ENCODE data around the gene TSPEAR. TPM values are rescaled to one million over a fixed set of nuclear protein-coding genes. Genes with fewer than 3 reads are reported as not detected.

The TSPEAR gene
- total RNA-seq, 2 donors from 2014 or later, result not detected

DNA sequence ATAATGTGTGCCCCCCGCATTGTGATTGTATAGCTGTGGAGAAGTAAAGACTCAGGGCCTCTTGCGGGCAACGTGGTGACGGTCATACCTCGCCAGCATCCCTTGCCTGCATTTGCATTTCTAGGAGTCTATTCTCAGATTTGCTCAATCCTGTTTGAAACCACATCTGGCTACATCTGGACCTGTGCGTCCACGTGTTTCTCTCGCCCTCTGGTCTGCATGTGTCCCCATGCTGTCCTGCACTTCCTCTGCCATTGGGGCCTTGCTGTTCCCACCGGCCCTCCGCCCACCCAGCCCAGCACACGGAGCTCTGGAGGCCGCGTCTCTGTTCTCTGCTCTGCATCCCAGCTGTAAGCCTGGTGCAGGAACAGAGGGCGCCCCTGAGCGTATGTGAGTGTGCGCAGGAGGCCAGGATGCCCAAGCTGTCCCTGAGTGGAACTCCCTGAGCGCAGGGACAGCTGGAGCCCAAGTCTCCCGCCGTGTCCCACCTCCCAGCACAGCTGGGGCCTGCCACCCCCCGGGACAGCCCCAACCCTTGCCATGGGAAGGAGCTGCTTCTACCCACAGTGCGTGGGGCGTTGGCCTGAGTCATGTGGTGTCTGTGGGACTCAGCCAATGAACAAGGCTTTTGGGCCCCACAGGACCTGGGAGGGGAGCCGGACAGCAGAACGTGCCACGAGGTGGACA is 161.7 kb downstream of the TSPEAR start:
- H3K36me3 ChIP-seq, result no peaks in the 10 kb centered on the region
- no peaks in the 10 kb centered on the region for H3K27me3 ChIP-seq (replicated peaks; ENCODE audit: insufficient read depth)
- no peaks in the 10 kb centered on the region for H3K9me3 ChIP-seq
- DNase-seq (ENCODE audit: low spot score), result no peak
- no peaks in the 10 kb centered on the region for H3K4me1 ChIP-seq (ENCODE audit: control insufficient read depth in 1 of 2, low read depth in 2 of 2)
- H3K27ac ChIP-seq, result no peak overlapping the region
- H3K4me3 ChIP-seq, result no peak overlapping the region
- TF ChIP-seq, protein P1, sequence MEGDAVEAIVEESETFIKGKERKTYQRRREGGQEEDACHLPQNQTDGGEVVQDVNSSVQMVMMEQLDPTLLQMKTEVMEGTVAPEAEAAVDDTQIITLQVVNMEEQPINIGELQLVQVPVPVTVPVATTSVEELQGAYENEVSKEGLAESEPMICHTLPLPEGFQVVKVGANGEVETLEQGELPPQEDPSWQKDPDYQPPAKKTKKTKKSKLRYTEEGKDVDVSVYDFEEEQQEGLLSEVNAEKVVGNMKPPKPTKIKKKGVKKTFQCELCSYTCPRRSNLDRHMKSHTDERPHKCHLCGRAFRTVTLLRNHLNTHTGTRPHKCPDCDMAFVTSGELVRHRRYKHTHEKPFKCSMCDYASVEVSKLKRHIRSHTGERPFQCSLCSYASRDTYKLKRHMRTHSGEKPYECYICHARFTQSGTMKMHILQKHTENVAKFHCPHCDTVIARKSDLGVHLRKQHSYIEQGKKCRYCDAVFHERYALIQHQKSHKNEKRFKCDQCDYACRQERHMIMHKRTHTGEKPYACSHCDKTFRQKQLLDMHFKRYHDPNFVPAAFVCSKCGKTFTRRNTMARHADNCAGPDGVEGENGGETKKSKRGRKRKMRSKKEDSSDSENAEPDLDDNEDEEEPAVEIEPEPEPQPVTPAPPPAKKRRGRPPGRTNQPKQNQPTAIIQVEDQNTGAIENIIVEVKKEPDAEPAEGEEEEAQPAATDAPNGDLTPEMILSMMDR (IDR thresholded peaks at IDR 0.05), result no peak
- ATAC-seq (ENCODE audit: insufficient number of reproducible peaks, low FRiP score, low read depth), result no peak

DNA sequence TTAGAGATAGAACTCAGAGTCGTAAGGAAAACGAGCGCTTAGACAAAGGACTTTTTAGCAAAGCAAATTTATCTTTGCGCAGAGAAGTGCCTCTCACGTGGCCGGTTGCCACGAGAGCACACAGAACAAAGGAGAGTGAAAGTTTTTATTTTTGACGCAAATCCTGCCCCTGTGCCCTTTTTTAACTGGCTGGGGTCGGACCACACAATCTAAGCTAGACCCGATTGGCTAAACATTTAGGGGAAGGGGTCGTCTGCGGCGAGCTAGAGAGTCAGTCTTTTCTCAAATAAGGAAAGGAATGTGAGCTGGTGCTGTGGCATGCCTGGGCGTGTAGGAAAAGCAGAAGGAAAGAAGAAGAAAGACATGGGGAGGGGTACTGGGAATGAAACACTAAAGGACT is 162.4 kb downstream of the TSPEAR start:
- TF ChIP-seq, protein P1 (IDR thresholded peaks at IDR 0.05), result no peak
- DNase-seq (ENCODE audit: low spot score), result no peak
- H3K36me3 ChIP-seq, result no peaks in the 10 kb centered on the region
- H3K27me3 ChIP-seq (replicated peaks; ENCODE audit: insufficient read depth), result no peaks in the 10 kb centered on the region
- H3K4me1 ChIP-seq (ENCODE audit: control insufficient read depth in 1 of 2, low read depth in 2 of 2), result no peaks in the 10 kb centered on the region
- H3K9me3 ChIP-seq, result no peaks in the 10 kb centered on the region
- ATAC-seq (ENCODE audit: insufficient number of reproducible peaks, low FRiP score, low read depth), result no peak
- no peak overlapping the region for H3K27ac ChIP-seq
- H3K4me3 ChIP-seq, result no peak overlapping the region

DNA sequence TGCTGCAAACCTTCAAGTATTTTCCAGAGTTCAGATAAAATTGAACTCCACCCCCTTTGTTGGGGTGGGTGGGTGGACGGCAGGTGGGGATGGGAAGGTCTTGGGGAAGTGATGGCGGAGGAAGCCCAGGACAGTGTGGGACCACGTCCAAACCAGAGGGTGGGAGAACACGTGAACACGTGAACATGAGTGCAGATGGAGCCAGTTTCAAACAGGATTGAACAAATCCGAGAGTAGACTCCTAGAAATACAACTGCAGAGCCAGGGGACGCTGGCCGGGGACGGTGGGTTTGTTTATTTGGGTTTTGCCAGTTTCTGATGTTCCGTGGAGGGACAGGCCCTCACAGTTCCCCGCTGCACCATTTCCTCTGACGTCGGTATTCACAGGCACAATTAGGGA is 163.0 kb downstream of the TSPEAR start:
- Histone ChIP-seq H3K4me3 (no peak overlapping the region), H3K4me1 (ENCODE audit: control insufficient read depth in 1 of 2, low read depth in 2 of 2) (no peaks in the 10 kb centered on the region), H3K9me3 (no peaks in the 10 kb centered on the region), H3K36me3 (no peaks in the 10 kb centered on the region), H3K27ac (no peak overlapping the region), H3K27me3 (replicated peaks; ENCODE audit: insufficient read depth) (no peaks in the 10 kb centered on the region)
- DNase-seq (ENCODE audit: low spot score) (no peak), ATAC-seq (ENCODE audit: insufficient number of reproducible peaks, low FRiP score, low read depth) (no peak)
- TF ChIP-seq, protein P1 (IDR thresholded peaks at IDR 0.05), result no peak

DNA sequence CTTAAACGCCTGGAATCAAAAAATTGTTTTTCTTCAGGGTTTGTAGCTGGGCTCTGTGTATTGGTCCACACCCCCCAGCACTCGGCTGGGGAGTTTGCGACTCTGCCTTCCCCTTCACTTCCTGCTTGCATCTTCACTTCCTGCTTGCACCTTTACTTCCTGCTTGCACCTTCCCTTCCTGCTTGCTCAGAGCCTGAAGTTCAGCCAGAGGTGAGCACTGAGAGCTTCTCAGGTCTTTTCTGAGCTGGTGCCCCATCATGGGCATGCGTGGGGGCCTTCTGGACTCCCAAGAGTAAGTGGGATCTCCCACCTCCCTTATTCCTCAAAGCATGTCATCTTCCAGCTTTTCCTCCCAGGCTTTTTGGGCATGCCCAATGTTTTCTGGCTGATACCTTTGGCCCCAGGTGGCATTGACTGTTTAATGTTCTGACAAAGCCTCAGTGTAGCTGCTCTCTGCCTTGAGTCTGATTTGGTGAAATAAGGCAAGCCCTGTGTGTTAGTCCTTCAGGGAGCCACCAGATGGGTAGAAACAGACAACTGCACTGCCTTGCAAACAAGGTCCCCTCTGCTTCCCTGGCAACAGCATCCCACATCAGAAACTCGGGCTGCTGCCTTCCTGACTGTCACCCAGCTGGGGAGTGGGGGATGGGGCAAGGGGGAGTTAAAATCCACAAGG is 163.6 kb downstream of the TSPEAR start:
- no peak overlapping the region for H3K4me3 ChIP-seq
- H3K27me3 ChIP-seq (replicated peaks; ENCODE audit: insufficient read depth), result no peaks in the 10 kb centered on the region
- DNase-seq (ENCODE audit: low spot score) (no peak), ATAC-seq (ENCODE audit: insufficient number of reproducible peaks, low FRiP score, low read depth) (no peak)
- no peaks in the 10 kb centered on the region for H3K9me3 ChIP-seq
- no peaks in the 10 kb centered on the region for H3K36me3 ChIP-seq
- H3K27ac ChIP-seq, result no peak overlapping the region
- TF ChIP-seq, protein P1 (IDR thresholded peaks at IDR 0.05), result no peak
- H3K4me1 ChIP-seq (ENCODE audit: control insufficient read depth in 1 of 2, low read depth in 2 of 2), result no peaks in the 10 kb centered on the region

DNA sequence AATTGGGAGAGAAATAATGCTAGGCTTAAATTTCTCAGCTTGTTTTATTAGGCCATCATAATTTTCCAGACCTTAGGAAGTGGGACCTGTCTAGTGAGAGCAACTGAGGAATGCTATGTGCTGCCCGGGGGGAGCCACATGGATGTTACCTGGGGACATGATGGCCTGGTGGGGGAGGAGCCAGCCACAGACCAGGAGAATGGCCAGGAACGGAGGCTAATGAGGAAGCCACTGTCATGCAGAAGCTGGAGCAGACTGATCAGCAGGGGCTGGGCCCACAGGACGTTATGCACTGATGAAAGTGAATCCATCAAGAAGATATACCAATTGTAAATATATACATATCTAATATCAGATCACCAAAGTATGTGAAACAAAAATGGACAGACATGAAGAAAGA is 166.8 kb downstream of the TSPEAR start:
- TF ChIP-seq, protein P1 (IDR thresholded peaks at IDR 0.05), result no peak
- DNase-seq (ENCODE audit: low spot score) (no peak), ATAC-seq (ENCODE audit: insufficient number of reproducible peaks, low FRiP score, low read depth) (no peak)
- H3K27me3 ChIP-seq (replicated peaks; ENCODE audit: insufficient read depth), result no peaks in the 10 kb centered on the region
- H3K27ac ChIP-seq, result no peak overlapping the region
- H3K36me3 ChIP-seq, result no peaks in the 10 kb centered on the region
- no peak overlapping the region for H3K4me3 ChIP-seq
- no peaks in the 10 kb centered on the region for H3K9me3 ChIP-seq
- no peaks in the 10 kb centered on the region for H3K4me1 ChIP-seq (ENCODE audit: control insufficient read depth in 1 of 2, low read depth in 2 of 2)
